HK-2 (cell line): ENCODE results near the gene BLVRB.
"Not testable (repeated sequence)": the region's sequence is repeated elsewhere in the genome, so short reads cannot be mapped to it uniquely, and the experiment has no call there.

Experiments
- DNase-seq: peaks from one replicate; pipeline ENCODE4 v3.0.0-alpha.2; 2018; ENCODE audit not compliant: unreplicated experiment

The BLVRB gene

GRCh38 chr19:40465557-40466218 is at the start of gene BLVRB:
BLVRB (minus strand) TSS chr19:40465745; CDS start chr19:40465688, 57 bp downstream.
- DNase-seq, result peak; percentile 98

- DNase-seq, result no peak
Measured at GRCh38 chr19:40513741-40514315, 48.3 kb upstream of the BLVRB start.

GRCh38 chr19:40513345-40513678 is 47.8 kb upstream of the BLVRB start:
- DNase-seq, result no peak

- DNase-seq, result no peak
Measured at GRCh38 chr19:40512473-40513344, 47.2 kb upstream of the BLVRB start.

- no peak for DNase-seq
Measured at GRCh38 chr19:40512110-40512472, 46.5 kb upstream of the BLVRB start.

GRCh38 chr19:40511487-40511886 is 45.9 kb upstream of the BLVRB start:
- DNase-seq, result no peak

- no peak for DNase-seq
Measured at GRCh38 chr19:40510526-40511115, 45.1 kb upstream of the BLVRB start.

GRCh38 chr19:40508739-40509260 is 43.3 kb upstream of the BLVRB start:
- no peak for DNase-seq

GRCh38 chr19:40507892-40508291 is 42.3 kb upstream of the BLVRB start:
- no peak for DNase-seq

GRCh38 chr19:40506099-40506498 is 40.6 kb upstream of the BLVRB start:
- DNase-seq, result no peak

GRCh38 chr19:40503320-40503695 is 37.8 kb upstream of the BLVRB start:
- DNase-seq, result no peak

GRCh38 chr19:40502647-40503319 is 37.2 kb upstream of the BLVRB start:
- DNase-seq, result no peak

GRCh38 chr19:40502081-40502480 is 36.5 kb upstream of the BLVRB start:
- DNase-seq, result no peak

- no peak for DNase-seq
Measured at GRCh38 chr19:40501599-40501998, 36.1 kb upstream of the BLVRB start.

GRCh38 chr19:40500678-40501530 is 35.4 kb upstream of the BLVRB start:
- DNase-seq, result not testable (repeated sequence)

- no peak for DNase-seq
Measured at GRCh38 chr19:40499320-40499719, 33.8 kb upstream of the BLVRB start.

- no peak for DNase-seq
Measured at GRCh38 chr19:40497214-40497613, 31.7 kb upstream of the BLVRB start.

GRCh38 chr19:40494191-40494838 is 28.8 kb upstream of the BLVRB start:
- no peak for DNase-seq

- DNase-seq, result no peak
Measured at GRCh38 chr19:40493778-40494177, 28.2 kb upstream of the BLVRB start.

- DNase-seq, result no peak
Measured at GRCh38 chr19:40492274-40492673, 26.7 kb upstream of the BLVRB start.
